ENCODE measurements around the gene CELA2A. TPM values are rescaled to one million over a fixed set of nuclear protein-coding genes. Genes with fewer than 3 reads are reported as not detected.

The CELA2A gene
- total RNA-seq, 4 donors from 2014 or later: not detected

DNA sequence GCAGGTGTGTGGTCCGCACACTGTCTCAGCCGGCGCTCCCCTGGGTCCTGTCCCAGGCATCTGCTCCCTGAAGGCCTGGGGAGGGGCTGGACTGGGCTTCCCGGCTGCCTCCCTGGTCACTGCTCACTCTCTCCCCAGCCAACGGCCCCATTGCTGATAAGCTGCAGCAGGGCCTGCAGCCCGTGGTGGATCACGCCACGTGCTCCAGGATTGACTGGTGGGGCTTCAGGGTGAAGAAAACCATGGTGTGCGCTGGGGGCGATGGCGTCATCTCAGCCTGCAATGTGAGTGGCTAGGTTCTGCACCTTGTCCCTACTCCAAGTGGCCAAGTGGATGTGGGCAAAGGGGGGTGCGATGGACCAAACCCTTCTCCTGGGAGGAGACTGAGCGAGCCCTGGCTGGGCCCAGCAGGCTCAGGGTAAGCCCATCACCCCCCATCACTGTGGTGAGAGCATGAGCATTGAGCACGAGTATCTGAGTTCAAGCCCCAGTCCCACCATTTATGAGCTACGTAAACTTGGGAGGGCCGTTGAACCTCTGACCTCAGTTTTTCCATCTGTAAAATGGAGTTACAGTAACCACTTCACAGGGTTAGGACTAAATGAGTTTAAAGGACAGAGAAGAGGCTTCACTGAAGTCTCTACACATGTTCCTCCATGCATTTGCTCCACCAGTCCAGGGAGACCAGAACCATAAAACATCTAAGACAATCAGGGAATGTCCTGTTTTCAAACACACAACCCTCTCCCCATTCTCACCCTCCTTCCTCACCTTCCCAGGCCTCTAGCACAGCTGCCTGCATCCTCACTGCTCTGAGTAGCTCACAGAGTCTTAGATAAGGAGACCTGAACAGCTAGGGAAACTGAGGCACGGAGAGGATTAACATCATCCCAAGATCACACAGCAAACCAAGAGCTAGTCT, 11.8 kb upstream of the CELA2A start:
- intact Hi-C loops (cut with DNase I; ENCODE audit: low total_unique reads): no loop called here
- no peak overlapping the region for H3K4me3 ChIP-seq
- ATAC-seq (no peak), DNase-seq (no peak)
- in situ Hi-C loops (cut with MboI; ENCODE audit: low sequenced_read_pairs in 4 of 4): loop anchor here in 2 of 4 donors (25.0 kb wide), 2 partner anchors 307 to 332 kb away; no protein-coding TSS in a partner anchor
- H3K4me1 ChIP-seq: no peaks in the 10 kb centered on the region
- H3K27ac ChIP-seq: no peak overlapping the region
- H3K36me3 ChIP-seq: no peaks in the 10 kb centered on the region
- H3K9me3 ChIP-seq: no peaks in the 10 kb centered on the region
- no peaks in the 10 kb centered on the region for H3K27me3 ChIP-seq
- TF ChIP-seq, protein P1, sequence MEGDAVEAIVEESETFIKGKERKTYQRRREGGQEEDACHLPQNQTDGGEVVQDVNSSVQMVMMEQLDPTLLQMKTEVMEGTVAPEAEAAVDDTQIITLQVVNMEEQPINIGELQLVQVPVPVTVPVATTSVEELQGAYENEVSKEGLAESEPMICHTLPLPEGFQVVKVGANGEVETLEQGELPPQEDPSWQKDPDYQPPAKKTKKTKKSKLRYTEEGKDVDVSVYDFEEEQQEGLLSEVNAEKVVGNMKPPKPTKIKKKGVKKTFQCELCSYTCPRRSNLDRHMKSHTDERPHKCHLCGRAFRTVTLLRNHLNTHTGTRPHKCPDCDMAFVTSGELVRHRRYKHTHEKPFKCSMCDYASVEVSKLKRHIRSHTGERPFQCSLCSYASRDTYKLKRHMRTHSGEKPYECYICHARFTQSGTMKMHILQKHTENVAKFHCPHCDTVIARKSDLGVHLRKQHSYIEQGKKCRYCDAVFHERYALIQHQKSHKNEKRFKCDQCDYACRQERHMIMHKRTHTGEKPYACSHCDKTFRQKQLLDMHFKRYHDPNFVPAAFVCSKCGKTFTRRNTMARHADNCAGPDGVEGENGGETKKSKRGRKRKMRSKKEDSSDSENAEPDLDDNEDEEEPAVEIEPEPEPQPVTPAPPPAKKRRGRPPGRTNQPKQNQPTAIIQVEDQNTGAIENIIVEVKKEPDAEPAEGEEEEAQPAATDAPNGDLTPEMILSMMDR (IDR thresholded peaks at IDR 0.05 in 4 of 5, conservative IDR thresholded peaks at IDR 0.05 in 1 of 5): no peak
- TF ChIP-seq POLR2A (IDR thresholded peaks at IDR 0.05): no peak

DNA sequence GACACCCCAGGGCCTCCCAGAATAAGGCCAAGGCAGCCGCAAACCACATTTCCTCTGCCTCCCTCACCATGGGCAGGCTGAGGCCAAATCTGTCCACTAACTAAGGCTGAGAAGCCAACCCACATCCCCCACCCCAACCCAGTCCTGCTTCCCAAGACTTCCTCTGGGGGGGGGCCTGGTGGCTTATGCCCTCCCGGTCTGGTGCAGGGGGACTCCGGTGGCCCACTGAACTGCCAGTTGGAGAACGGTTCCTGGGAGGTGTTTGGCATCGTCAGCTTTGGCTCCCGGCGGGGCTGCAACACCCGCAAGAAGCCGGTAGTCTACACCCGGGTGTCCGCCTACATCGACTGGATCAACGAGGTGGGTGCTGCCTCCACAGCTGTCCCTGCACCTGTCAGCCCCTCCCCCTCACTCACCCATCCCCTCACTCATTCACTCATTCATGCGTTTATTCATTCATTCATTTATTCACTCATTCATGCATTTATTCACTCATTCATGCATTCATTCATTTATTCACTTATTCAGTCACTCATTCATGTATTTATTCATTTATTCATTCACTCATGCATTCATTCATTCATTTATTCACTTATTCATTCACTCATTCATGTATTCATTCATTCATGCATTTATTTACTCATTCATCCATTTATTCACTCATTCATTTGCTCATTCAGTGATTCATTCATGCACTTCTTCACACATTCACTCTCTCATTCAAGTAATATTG, 11.0 kb upstream of the CELA2A start:
- no peaks in the 10 kb centered on the region for H3K4me1 ChIP-seq
- DNase-seq (no peak), ATAC-seq (no peak)
- H3K9me3 ChIP-seq: no peaks in the 10 kb centered on the region
- H3K36me3 ChIP-seq: no peaks in the 10 kb centered on the region
- no peaks in the 10 kb centered on the region for H3K27me3 ChIP-seq
- intact Hi-C loops (cut with DNase I; ENCODE audit: low total_unique reads): no loop called here
- in situ Hi-C loops (cut with MboI; ENCODE audit: low sequenced_read_pairs in 4 of 4): loop anchor here in 2 of 4 donors (25.0 kb wide), 2 partner anchors 308 to 333 kb away; no protein-coding TSS in a partner anchor
- TF ChIP-seq, protein P1 (IDR thresholded peaks at IDR 0.05 in 4 of 5, conservative IDR thresholded peaks at IDR 0.05 in 1 of 5): no peak
- TF ChIP-seq POLR2A (IDR thresholded peaks at IDR 0.05): no peak
- H3K4me3 ChIP-seq: no peak overlapping the region
- H3K27ac ChIP-seq: no peak overlapping the region

DNA sequence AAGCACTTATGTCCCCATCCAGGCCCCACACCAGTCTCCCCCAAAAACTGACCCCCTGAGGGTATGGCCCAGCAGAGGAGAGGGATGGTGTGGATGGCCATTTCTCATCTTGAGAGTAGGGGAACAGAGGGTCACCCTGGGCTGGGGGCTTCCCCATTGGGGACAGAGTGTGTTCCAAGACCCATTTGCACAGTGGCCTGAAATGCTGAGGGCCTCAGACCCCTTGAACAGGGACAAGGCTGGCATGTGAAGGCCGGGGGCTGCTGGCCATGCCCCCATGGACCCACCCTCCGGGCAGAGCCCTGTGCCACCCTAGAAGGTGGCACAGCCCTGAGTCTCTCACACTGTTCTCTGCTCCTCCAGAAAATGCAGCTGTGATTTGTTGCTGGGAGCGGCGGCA, 10.3 kb upstream of the CELA2A start:
- Histone ChIP-seq H3K36me3 (no peaks in the 10 kb centered on the region), H3K27me3 (no peaks in the 10 kb centered on the region), H3K27ac (no peak overlapping the region), H3K9me3 (no peaks in the 10 kb centered on the region), H3K4me1 (no peaks in the 10 kb centered on the region), H3K4me3 (no peak overlapping the region)
- no peak for ATAC-seq
- DNase-seq: no peak
- in situ Hi-C loops (cut with MboI; ENCODE audit: low sequenced_read_pairs in 4 of 4): loop anchor here in 2 of 4 donors (25.0 kb wide), 2 partner anchors 309 to 334 kb away; no protein-coding TSS in a partner anchor
- TF ChIP-seq, protein P1 (IDR thresholded peaks at IDR 0.05 in 4 of 5, conservative IDR thresholded peaks at IDR 0.05 in 1 of 5): no peak
- TF ChIP-seq POLR2A (IDR thresholded peaks at IDR 0.05): no peak
- intact Hi-C loops (cut with DNase I; ENCODE audit: low total_unique reads): no loop called here

DNA sequence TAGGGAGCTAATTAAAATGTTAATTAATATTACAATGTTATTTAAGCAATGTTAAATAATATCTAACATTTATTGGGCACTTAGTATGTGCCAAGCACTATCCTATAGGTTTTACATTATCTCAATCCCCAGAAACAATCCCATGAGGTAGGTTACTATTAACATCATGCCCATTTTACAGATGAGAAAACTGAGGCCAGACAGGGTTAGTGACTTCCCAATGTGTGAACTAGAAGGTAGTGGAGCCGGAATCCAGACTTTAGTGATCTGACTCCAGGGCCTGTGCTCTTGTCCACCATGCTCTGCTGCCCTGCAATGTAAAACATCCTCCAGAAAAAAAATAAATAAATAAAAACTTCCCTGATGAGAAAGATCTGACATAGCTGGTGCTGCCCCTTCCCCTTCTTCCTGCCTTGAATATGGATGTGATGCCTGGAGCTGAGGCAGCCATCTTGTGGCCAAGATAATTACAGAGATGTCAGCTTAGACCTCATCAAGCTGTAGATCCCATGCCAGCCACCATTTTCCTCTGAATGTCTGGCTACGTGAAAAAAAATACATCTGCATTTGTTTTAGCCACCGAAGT, 7.6 kb upstream of the CELA2A start:
- in situ Hi-C loops (cut with MboI; ENCODE audit: low sequenced_read_pairs in 4 of 4): loop anchor here in 2 of 4 donors (25.0 kb wide), 2 partner anchors 312 to 337 kb away; no protein-coding TSS in a partner anchor
- ATAC-seq: no peak

More for the DNA sequence above, 7.6 kb upstream of the CELA2A start:
- Histone ChIP-seq H3K4me3 (no peak overlapping the region), H3K36me3 (no peaks in the 10 kb centered on the region), H3K9me3 (no peaks in the 10 kb centered on the region), H3K27ac (no peak overlapping the region), H3K27me3 (no peaks in the 10 kb centered on the region), H3K4me1 (no peaks in the 10 kb centered on the region)
- intact Hi-C loops (cut with DNase I; ENCODE audit: low total_unique reads): no loop called here
- DNase-seq: no peak
- no peak for TF ChIP-seq POLR2A (IDR thresholded peaks at IDR 0.05)
- TF ChIP-seq, protein P1 (IDR thresholded peaks at IDR 0.05 in 4 of 5, conservative IDR thresholded peaks at IDR 0.05 in 1 of 5): no peak

Data from gastrocnemius medialis (tissue), 4 donors.